ENCODE data around the gene PIKFYVE. TPM values are rescaled to one million over a fixed set of nuclear protein-coding genes. Genes with fewer than 3 reads are reported as not detected.
"Not testable (repeated sequence)": the region's sequence is repeated elsewhere in the genome, so short reads cannot be mapped to it uniquely, and the experiment has no call there.

Gene PIKFYVE
- total RNA-seq, 1 experiment from 2014 or later = 22.8 TPM

DNA sequence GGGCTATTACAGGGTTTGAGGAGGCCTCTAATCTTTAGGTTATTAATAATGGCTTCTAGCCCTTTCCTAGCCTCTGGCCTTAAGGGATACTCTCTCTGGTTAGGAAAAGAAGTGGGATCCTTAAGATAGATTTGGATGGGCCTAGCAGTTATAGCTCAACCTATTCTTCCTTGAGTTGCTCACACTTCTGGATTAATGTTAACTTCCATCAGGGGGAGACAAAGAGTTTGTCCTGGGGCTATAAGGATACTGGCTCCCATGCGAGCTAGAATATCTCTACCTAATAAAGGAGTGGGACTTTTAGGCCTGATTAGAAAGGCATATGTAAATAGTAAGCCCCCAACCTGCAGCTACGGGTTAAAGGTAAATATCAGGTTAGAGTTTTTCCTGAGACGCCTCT is 126.2 kb downstream of the PIKFYVE start:
- no peak overlapping the region for H3K27ac Mint-ChIP-seq (ENCODE audit: low read depth, unreplicated experiment)
- no peaks in the 10 kb centered on the region for H3K4me1 Mint-ChIP-seq (ENCODE audit: insufficient read depth, unreplicated experiment)
- no TSS peak for BruUV-seq (replicated peaks)
- ChIA-PET POLR2A (no interaction called here), CTCF (interaction anchor here (1.2 to 8.2 kb wide), 8 partner anchors 11 to 929 kb away, joined by 3 to 54 read pairs (median 4); no protein-coding TSS in a partner anchor)
- no peaks in the 10 kb centered on the region for H3K27me3 Mint-ChIP-seq (ENCODE audit: insufficient read depth, unreplicated experiment)
- TF ChIP-seq, protein P1, sequence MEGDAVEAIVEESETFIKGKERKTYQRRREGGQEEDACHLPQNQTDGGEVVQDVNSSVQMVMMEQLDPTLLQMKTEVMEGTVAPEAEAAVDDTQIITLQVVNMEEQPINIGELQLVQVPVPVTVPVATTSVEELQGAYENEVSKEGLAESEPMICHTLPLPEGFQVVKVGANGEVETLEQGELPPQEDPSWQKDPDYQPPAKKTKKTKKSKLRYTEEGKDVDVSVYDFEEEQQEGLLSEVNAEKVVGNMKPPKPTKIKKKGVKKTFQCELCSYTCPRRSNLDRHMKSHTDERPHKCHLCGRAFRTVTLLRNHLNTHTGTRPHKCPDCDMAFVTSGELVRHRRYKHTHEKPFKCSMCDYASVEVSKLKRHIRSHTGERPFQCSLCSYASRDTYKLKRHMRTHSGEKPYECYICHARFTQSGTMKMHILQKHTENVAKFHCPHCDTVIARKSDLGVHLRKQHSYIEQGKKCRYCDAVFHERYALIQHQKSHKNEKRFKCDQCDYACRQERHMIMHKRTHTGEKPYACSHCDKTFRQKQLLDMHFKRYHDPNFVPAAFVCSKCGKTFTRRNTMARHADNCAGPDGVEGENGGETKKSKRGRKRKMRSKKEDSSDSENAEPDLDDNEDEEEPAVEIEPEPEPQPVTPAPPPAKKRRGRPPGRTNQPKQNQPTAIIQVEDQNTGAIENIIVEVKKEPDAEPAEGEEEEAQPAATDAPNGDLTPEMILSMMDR (IDR thresholded peaks at IDR 0.05; ENCODE audit: unreplicated experiment) = no peak
- H3K9me3 Mint-ChIP-seq (ENCODE audit: unreplicated experiment) = no peaks in the 10 kb centered on the region
- H3K4me3 Mint-ChIP-seq (ENCODE audit: unreplicated experiment) = no peak overlapping the region
- DNase-seq (ENCODE audit: unreplicated experiment) = peak; percentile 17
- intact Hi-C loops (cut with micrococcal nuclease) = no loop called here
- peaks cover 4% of the 10 kb centered on the region for H3K36me3 Mint-ChIP-seq (ENCODE audit: insufficient read depth, unreplicated experiment)

DNA sequence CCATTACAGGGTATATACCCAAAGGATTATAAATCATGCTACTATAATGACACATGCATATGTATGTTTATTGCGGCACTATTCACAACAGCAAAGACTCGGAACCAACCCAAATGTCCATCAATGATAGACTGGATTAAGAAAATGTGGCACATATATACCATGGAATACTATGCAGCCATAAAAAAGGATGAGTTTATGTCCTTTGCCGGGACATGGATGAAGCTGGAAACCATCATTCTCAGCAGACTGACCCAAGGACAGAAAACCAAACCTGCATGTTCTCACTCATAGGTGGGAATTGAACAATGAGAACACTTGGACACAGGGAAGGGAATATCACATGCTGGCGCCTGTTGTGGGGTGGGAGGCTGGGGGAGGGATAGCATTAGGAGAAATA is 130.7 kb downstream of the PIKFYVE start:
- not testable (repeated sequence) for BruUV-seq (replicated peaks)

DNA sequence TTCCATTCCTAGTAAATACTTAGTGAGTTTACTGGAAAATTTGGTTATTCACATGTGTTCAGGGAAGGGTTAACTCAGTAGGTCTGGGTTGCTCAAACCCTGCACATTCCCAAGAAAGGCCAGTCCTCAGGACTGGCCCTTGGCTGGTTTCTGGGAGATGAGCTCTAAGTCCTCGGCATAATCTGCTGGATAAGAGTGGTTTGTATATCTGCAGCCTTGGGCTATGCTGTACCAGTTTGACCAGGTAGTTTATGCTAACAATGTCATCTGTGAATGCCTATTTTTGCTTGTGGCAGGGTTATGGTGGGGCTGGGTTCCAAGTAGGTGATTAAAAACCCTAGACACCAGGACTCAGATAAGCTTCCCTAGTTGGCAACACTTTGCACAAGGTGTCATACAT is 133.1 kb downstream of the PIKFYVE start:
- H3K4me1 Mint-ChIP-seq (ENCODE audit: insufficient read depth, unreplicated experiment) = no peaks in the 10 kb centered on the region
- H3K27ac Mint-ChIP-seq (ENCODE audit: low read depth, unreplicated experiment) = no peak overlapping the region
- H3K4me3 Mint-ChIP-seq (ENCODE audit: unreplicated experiment) = no peak overlapping the region
- CTCF ChIA-PET = interaction anchor here (0.6 to 1.0 kb wide), 2 partner anchors 419 to 930 kb away, joined by 3 read pairs; no protein-coding TSS in a partner anchor
- H3K27me3 Mint-ChIP-seq (ENCODE audit: insufficient read depth, unreplicated experiment) = peaks cover 48% of the 10 kb centered on the region
- intact Hi-C loops (cut with micrococcal nuclease) = no loop called here
- POLR2A ChIA-PET = interaction anchor here (1.2 kb wide), 1 partner anchor 922 kb away, joined by 3 read pairs; no protein-coding TSS in a partner anchor
- DNase-seq (ENCODE audit: unreplicated experiment) = no peak
- no TSS peak for BruUV-seq (replicated peaks)
- no peaks in the 10 kb centered on the region for H3K9me3 Mint-ChIP-seq (ENCODE audit: unreplicated experiment)
- TF ChIP-seq, protein P1 (IDR thresholded peaks at IDR 0.05; ENCODE audit: unreplicated experiment) = no peak
- peaks cover 4% of the 10 kb centered on the region for H3K36me3 Mint-ChIP-seq (ENCODE audit: insufficient read depth, unreplicated experiment)

More for the DNA sequence above, 130.7 kb downstream of the PIKFYVE start:
- peaks cover 28% of the 10 kb centered on the region for H3K27me3 Mint-ChIP-seq (ENCODE audit: insufficient read depth, unreplicated experiment)
- DNase-seq (ENCODE audit: unreplicated experiment); H3K4me1 Mint-ChIP-seq (ENCODE audit: insufficient read depth, unreplicated experiment); H3K9me3 Mint-ChIP-seq (ENCODE audit: unreplicated experiment); H3K4me3 Mint-ChIP-seq (ENCODE audit: unreplicated experiment); POLR2A ChIA-PET; H3K36me3 Mint-ChIP-seq (ENCODE audit: insufficient read depth, unreplicated experiment); intact Hi-C loops (cut with micrococcal nuclease); H3K27ac Mint-ChIP-seq (ENCODE audit: low read depth, unreplicated experiment): not testable (repeated sequence)
- CTCF ChIA-PET = interaction anchor here (0.6 to 2.5 kb wide), 2 partner anchors 131 to 927 kb away, joined by 3 to 12 read pairs; partner anchors contain the start of gene PIKFYVE

DNA sequence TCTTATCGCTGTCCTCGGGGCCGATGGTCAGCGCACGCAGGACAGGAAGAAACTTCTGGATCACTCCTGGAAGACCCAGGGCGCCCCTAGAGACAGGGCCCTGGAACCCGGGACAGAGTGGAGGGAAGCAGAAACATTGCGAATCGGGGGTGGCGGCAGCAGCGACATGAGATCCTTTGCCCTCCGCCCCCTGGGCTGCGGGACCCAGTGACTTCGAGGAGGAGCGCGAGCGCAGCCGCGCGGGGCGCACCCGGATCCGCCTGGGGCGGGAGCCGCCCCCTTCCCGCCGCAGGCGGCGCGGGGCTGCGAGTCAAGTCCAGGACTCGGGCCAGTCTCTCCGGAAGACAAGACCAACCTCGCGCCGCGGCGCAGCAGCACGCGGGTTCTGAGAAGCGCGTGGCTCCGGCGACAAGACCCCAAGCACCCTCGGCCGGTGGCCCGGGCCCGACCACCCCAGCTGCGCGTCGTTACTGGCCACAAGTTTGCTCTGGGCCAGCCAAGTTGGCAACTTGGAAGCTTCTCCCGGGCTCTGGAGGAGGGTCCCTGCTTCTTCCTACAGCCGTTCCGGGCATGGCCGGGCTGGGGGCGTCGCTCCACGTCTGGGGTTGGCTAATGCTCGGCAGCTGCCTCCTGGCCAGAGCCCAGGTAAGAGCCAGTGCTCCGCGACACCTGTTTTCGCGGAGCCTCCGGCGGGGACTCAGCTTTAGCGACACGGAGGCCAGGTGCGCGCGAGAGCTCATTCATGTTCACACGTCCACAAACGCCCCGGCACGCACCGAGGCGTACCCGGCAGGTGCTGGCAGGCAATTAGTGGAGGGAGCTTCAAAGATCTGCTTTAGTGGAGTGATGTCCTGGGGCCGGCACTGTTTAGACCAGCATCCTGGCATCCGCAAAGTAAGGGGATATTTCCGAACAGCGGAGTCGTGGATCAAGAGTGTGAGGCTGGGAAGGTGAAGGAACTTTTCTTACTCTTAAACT is 140.7 kb downstream of the PIKFYVE start, which contains the start of gene PTH2R:
Gene PTH2R (plus strand): TSS at position 319 of the 978 bp plus-strand sequence. CDS start 252 bp downstream, at position 571.
- Mint-ChIP-seq H3K36me3 (ENCODE audit: insufficient read depth, unreplicated experiment) (no peaks in the 10 kb centered on the region), H3K4me1 (ENCODE audit: insufficient read depth, unreplicated experiment) (no peaks in the 10 kb centered on the region), H3K9me3 (ENCODE audit: unreplicated experiment) (no peaks in the 10 kb centered on the region), H3K27ac (ENCODE audit: low read depth, unreplicated experiment) (no peak within 1 kb of the TSS), H3K4me3 (ENCODE audit: unreplicated experiment) (no peak within 1 kb of the TSS), H3K27me3 (ENCODE audit: insufficient read depth, unreplicated experiment) (peaks cover 55% of the 10 kb centered on the region)
- ChIA-PET POLR2A (interaction anchor here (0.7 kb wide), 1 partner anchor 836 kb away, joined by 3 read pairs; no protein-coding TSS in a partner anchor), CTCF (interaction anchor here (0.6 to 1.4 kb wide), 13 partner anchors 10 to 1999 kb away, joined by 3 to 7 read pairs (median 4); no protein-coding TSS in a partner anchor)
- TF ChIP-seq, protein P1 (IDR thresholded peaks at IDR 0.05; ENCODE audit: unreplicated experiment) = no peak
- BruUV-seq (replicated peaks) = no TSS peak
- intact Hi-C loops (cut with micrococcal nuclease) = loop anchor here (10.0 kb wide), 1 partner anchor 1148 kb away; no protein-coding TSS in a partner anchor
- no peak for DNase-seq (ENCODE audit: unreplicated experiment)

All from MCF 10A (cell line).